D721Med (cell line): ENCODE data around the gene RPS6KC1.
"Not testable (repeated sequence)": the region's sequence is repeated elsewhere in the genome, so short reads cannot be mapped to it uniquely, and the experiment has no call there.

Experiments
- DNase-seq: peaks from one replicate; pipeline ENCODE4 v3.0.0; 2011; ENCODE audit warnings: low spot score; ENCODE audit not compliant: insufficient read length
- FAIRE-seq: peaks from 2 replicates; lab custom pipeline; 2011; peaks lifted over from hg19 to GRCh38; lab: Jason Lieb, UNC
- TF ChIP-seq, protein P1 (sequence below): IDR thresholded peaks from 2 replicates; pipeline ENCODE4 v1.5.1; 2012; ENCODE audit warnings: mild to moderate bottlenecking, control low read depth; ENCODE audit not compliant: insufficient read depth; ENCODE audit errors: missing control alignments

RPS6KC1 gene

DNA sequence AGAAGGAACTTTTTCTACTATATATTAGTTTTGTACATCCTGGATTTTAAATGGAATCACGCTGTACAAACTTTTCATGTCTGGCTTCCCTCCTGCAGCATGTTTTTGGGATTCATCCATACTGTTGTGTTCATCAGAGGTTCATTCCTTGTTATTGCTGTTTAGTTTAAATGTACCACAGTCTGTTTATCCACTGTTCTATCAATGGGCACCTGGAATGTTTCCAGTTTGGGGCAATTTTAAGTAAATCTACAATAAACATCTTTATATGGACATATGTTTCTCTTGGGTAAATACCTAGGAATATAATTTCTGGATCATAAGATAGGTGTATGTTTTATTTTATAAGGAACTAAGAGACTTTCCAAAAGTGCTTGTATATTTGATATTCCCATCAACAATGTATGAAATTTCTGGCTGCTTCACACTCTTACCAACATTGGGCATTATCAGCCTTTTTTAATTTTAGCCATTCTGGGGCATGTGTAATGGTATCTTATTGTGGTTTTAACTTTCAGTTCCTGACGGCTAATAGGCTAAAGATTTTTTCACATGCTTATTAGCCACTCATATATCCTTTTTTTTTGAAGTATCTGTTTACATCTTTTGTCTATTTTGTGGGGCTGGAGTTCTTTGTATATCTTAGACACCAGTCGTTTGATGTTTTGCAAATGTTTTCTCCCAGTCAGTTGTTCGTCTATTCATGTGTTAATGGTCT is 48.8 kb downstream of the RPS6KC1 start:
- peak; percentile 60 for FAIRE-seq
- TF ChIP-seq, protein P1, sequence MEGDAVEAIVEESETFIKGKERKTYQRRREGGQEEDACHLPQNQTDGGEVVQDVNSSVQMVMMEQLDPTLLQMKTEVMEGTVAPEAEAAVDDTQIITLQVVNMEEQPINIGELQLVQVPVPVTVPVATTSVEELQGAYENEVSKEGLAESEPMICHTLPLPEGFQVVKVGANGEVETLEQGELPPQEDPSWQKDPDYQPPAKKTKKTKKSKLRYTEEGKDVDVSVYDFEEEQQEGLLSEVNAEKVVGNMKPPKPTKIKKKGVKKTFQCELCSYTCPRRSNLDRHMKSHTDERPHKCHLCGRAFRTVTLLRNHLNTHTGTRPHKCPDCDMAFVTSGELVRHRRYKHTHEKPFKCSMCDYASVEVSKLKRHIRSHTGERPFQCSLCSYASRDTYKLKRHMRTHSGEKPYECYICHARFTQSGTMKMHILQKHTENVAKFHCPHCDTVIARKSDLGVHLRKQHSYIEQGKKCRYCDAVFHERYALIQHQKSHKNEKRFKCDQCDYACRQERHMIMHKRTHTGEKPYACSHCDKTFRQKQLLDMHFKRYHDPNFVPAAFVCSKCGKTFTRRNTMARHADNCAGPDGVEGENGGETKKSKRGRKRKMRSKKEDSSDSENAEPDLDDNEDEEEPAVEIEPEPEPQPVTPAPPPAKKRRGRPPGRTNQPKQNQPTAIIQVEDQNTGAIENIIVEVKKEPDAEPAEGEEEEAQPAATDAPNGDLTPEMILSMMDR: no peak
- no peak for DNase-seq

DNA sequence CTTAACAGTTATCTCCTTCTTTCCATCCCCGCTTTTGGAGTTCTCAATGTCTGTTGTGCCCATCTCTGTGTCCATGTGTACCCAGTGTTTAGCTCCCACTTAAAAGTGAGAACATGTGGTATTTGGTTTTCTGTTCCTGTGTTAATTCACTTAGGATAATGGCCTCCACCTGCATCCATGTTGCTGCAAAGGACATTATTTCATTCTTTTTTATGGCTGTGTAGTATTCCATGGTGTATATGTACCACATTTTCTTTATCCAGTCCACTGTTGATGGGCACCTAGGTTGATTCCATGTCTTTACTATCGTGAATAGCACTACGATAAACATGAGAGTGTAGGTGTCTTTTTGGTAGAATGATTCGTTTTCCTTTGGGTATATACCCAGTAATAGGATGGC is 49.5 kb downstream of the RPS6KC1 start:
- FAIRE-seq, DNase-seq: not testable (repeated sequence)

DNA sequence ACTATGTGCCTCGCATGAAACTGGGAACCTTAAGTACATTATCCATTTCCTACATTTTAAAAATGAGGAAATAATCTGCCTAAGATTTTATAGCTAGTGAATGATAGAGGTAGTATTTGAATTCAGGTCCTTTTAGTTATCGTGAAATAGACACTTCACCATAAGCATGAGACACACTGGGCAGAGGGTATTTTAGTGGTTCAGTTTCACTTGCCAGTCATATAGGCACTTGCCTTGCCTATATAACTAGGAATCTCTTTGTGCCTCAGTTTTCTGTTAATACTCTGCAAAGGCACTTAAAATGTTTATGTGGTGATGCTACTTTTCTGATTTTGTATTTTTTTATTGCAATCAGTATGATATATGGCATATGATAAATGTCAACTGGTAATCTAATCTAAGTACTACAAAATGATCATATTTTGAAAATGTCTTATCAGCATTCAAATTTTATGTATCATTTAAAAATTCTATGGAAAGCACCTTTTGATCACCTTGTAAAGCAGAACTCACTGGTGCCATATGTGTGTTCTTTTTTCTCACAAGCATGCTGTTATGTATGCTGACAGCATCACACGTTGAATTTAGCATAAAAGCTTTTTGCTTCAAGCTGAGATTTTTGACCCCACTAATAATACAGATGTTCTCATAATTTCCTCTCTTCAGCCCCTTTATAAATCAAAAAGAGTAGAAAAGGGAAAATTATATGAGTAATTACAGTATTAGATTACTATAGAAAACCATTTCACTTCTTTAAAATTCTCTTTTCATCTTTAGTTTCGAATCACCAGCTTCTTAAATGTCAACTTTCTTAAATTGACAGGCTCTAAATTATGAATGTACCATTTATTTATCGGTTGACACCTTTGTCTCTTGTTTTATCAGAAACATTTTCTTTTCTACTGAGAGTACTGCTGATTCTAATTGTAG is 52.6 kb downstream of the RPS6KC1 start:
- TF ChIP-seq, protein P1: no peak
- peak; percentile 74 for FAIRE-seq
- DNase-seq: no peak

DNA sequence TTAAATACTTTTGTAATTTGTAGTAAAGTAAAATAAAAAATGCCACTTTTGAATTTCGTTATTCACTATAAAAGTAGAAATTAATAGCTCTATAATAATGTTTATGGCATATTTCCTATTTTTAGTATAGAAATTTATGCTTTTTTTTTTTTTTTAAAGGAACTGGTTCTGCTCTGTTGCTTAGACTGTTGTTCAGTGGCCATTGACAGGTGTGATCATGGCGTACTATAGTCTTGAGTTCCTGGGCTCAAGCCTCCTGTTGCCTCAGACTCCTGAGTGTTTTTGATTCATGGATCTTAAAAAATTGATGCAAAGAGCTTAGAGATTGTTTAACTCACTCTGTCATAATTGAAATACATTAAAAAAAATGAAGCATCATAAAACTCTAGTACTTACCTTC is 53.6 kb downstream of the RPS6KC1 start:
- FAIRE-seq: no peak
- DNase-seq: no peak
- TF ChIP-seq, protein P1: no peak

DNA sequence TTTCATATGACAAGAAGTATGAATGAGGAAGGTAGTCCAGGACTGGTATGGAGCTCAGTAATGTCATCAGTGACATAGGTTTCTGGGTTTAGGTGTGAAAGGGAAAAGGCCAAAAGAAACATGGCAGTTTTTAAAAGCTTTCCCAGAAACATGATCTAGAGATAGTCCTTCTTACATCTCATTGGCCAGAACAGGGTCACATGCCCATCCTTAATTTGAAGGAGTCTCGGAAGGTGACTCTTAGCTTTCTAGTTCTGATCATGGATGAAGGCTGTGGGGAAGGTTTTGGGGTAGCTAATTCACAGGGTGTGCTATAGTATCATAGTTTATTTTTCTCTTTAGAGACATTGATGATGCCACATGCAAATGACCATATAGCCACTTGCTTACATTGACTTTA is 55.3 kb downstream of the RPS6KC1 start:
- DNase-seq (no peak), FAIRE-seq (no peak)
- TF ChIP-seq, protein P1: no peak

DNA sequence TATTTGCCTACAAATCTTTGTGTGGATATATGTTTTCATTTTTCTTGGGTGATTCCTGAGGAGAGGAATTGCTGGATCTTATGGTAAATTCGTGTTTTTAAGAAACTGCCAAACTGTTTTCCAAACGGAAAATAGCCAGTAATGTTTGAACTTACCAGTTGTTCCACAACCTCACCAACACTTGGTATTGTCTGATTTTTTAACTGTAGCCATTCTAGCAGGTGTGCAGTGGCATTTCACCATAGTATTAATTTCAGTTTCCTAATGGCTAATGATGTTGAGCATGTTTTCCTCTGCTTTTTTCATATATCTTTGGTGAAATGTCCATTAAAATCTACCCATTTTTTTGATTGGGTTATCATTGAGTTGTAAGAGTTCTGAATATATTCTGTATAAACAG is 56.6 kb downstream of the RPS6KC1 start:
- FAIRE-seq (peak; percentile 41), DNase-seq (no peak)
- TF ChIP-seq, protein P1: no peak

DNA sequence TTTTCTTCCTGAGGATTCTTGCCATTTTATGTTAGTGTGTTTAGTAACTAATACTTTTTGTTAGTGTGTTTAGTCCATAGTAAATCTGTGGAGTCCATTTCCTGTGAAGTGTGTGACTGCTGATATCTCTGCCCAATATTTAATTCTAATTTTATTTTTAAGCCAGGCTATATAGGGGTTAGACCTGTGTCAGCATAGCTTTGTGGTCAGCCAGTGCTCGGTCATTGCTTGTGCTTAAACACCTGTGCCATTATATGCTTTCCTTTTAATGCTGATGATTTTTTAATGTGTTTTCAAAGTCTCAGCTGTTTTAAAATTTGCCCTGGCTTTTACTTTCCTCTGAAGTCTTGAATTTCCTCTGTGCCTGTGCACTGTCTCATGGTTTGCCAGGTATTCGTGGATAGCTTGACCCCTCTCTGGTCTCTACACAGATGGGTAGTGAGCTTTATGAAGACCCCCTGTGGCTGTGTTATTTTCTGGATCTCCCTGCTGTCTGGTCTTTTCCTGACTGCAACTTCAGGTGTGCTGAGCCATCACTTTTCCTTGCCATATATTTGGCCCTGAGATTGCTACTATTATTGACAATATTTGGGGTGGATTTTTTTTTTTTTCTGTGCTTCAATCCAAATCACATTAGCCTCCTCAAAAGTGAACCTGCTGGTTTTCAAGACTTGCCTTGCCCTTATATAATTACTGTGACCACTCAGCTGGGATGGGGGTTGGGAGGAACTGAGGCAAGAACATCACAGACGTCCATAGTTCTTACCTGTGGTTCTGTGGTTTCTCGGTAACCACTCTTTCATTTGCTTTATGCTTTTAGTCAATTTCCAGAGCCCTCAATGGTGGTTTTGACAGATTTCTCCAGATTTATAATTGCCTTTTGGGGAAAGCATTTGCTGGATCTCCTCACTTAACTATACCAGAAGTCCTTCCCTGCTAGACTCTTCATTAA is 59.6 kb downstream of the RPS6KC1 start:
- FAIRE-seq (peak; percentile 61), DNase-seq (no peak)
- TF ChIP-seq, protein P1: no peak
